GM12874 (cell line): Measurements from ENCODE around the gene SIGLEC12.

Experiments
- TF ChIP-seq, protein P1 (sequence below): IDR thresholded peaks from 2 replicates; pipeline ENCODE4 v1.5.1; 2011; ENCODE audit warnings: low read depth, mild to moderate bottlenecking, control low read depth, low read length, moderate library complexity; ENCODE audit not compliant: insufficient read depth

SIGLEC12 gene

GRCh38 chr19:51490676-51491075 is 10.9 kb downstream of the SIGLEC12 start:
- TF ChIP-seq, protein P1, sequence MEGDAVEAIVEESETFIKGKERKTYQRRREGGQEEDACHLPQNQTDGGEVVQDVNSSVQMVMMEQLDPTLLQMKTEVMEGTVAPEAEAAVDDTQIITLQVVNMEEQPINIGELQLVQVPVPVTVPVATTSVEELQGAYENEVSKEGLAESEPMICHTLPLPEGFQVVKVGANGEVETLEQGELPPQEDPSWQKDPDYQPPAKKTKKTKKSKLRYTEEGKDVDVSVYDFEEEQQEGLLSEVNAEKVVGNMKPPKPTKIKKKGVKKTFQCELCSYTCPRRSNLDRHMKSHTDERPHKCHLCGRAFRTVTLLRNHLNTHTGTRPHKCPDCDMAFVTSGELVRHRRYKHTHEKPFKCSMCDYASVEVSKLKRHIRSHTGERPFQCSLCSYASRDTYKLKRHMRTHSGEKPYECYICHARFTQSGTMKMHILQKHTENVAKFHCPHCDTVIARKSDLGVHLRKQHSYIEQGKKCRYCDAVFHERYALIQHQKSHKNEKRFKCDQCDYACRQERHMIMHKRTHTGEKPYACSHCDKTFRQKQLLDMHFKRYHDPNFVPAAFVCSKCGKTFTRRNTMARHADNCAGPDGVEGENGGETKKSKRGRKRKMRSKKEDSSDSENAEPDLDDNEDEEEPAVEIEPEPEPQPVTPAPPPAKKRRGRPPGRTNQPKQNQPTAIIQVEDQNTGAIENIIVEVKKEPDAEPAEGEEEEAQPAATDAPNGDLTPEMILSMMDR: no peak

DNA sequence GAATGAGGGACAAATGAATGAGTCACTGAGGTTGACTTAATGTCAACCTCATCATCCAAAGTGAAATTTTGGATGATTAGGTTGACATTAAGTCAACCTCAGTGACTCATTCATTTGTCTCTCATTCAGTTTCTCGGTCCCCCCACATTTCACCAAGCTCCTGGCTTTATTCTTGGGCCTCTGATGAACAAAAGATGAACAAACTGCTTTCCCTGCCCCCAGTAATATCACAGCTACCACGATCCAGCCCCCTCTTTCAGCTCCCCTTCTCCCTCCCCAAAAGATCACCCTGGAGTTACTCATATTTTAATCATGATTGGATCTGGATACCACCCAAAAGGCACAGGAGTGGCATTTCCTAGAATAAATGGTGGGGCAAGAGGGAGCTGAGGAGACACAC is 12.5 kb downstream of the SIGLEC12 start:
- TF ChIP-seq, protein P1: no peak

DNA sequence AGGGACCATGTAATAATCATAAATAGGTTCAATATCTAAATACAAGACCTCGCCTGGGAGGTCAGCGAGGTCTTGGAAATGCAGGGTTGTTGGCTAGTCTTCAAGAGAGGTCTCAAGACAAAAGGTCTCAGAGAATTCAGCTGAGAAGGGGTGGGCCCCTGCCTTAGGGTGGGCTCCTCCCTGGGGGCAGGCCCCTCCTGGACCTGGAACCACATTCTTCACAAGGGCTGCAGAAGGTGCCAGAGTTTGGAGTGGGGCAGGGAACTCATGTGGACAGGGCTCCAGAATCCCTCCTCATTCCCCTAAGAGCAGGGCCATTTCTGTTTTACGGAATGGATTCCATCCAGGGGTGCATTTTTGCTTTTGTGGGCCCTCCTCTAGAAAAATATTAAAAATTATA is 13.1 kb downstream of the SIGLEC12 start:
- TF ChIP-seq, protein P1: no peak

- TF ChIP-seq, protein P1: no peak
Observed at GRCh38 chr19:51485960-51486660, 15.5 kb downstream of the SIGLEC12 start.

DNA sequence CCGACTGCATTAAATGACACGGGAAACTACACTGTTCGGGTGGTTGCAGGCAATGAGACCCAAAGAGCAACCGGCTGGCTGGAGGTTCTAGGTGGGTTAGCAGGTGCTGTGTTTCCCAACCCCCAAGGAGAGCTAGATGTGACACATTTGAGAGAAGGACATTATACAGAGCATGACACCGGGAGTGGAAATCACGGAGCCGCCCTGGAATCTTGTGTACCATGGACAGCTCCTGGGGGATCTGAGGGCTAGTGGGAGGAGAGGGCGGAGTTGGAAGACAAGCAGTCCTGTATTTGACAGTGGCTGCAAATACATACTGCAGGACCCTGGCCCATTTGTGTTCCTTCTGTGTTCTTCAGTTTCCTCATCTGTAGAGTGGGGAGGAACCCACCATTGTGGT is 21.0 kb downstream of the SIGLEC12 start:
- TF ChIP-seq, protein P1: no peak

DNA sequence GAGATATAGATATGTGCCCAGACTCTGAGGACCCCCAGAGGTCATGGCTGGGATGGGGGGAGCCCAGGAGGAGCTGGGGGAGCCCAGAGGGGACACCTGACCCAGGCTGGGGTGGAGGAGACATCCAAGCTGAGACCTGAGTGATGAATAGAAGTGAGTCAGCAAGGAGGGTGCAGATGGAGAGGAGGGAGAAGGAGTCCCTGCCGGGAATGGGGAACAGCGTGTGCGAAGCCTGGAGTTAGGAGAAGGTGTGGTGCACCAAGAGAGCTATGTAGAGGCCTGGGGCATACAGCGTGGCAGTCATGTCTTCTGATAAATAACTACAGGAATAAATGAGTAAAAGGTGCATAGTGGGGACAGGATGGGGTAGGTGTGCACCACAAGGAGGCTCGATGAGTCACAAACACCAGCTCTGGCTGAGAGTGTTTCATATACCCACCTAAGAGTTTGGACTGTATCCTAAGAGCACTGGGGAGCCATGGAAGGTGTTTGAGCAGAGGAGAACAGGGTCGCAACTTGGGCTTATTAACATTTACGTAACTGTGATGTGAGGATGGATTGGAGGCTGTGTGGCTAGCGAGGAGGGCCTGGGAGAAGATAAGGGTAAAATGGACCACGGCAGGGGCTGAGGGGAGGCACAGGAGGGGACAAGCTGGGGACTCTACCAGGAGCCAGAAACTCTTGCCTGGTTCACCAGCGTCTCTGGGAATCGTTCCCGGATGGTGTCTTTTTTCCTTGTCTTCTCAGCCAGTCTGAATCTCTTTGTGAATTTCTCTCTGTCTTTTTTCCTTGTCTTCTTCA is 21.9 kb downstream of the SIGLEC12 start:
- TF ChIP-seq, protein P1: no peak

DNA sequence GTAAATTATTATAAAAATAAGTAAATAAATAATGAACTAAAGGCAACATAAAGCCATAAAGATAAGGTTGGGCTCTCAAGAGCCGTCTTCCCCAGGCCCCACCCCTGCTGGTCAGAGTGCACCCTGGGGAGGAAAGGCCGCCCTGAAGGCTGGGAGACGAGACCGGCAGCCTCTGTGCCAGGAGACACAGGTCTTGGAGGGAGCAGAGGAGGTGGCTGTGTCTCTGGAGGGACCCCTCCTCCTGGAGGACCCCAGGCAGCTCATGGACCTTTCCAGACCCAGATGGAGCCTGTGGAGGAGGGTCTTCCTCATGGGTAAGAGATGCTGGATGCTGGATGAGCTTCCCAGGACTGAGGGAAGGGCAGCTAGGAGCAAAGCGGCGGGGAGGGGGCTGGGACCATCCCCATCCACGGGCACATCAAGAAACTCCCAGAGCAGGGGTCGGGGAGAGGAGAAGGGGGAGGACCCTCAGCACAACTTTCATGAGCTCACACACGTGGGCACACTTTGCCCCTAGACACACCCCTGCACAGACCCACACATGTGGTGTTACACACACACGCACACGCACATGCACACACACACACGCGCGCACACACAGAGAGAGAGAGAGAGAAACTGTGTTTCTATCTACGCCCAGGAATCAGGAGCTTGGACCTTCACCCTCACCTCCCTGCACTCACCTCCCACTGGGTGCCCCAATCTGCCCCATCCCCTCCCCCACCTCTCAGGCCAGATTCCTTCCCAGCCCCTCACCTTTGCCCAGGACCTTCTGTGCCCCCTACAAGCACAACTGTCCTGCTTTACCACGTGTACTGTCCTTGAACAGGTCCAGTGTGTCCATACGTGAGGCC is 23.0 kb downstream of the SIGLEC12 start, which contains the start of gene CEACAM18:
Gene CEACAM18 (plus strand): TSS at position 159 of the 854 bp plus-strand sequence.
- TF ChIP-seq, protein P1: no peak
